ENCODE measurements around the gene DCTN3. TPM values are rescaled to one million over a fixed set of nuclear protein-coding genes. Genes with fewer than 3 reads are reported as not detected.
"Not testable (repeated sequence)": the region's sequence is repeated elsewhere in the genome, so short reads cannot be mapped to it uniquely, and the experiment has no call there.

The DCTN3 gene
- total RNA-seq, 2 experiments from 2014 or later, result 85.3 to 87.3 TPM

- Mint-ChIP-seq H3K9me3 (no peaks in the 10 kb centered on the region), H3K27me3 (no peaks in the 10 kb centered on the region), H3K27ac (peak within 1 kb of the TSS; percentile 84), H3K4me1 (ENCODE audit: low read depth) (peaks cover 28% of the 10 kb centered on the region), H3K4me3 (peak within 1 kb of the TSS; percentile 86), H3K36me3 (peaks cover 27% of the 10 kb centered on the region)
- CTCF ChIA-PET, result interaction anchor here (1.0 to 4.2 kb wide), 14 partner anchors 10 to 56 kb away, joined by 3 to 104 read pairs (median 7); partner anchors contain the start of genes CCL27, DCTN3, RPP25L and SIGMAR1
- intact Hi-C loops (cut with micrococcal nuclease), result loop anchor here (1.0 kb wide), 3 partner anchors 8 to 34 kb away; partner anchors contain the start of gene RPP25L
- POLR2A ChIA-PET, result interaction anchor here (0.8 to 2.0 kb wide), 5 partner anchors 9 to 188 kb away, joined by 3 to 42 read pairs (median 4); partner anchors contain the start of genes DNAI1, FAM219A and SIGMAR1
- peak; percentile 99 for DNase-seq
Measured at GRCh38 chr9:34646211-34647083, 26.2 kb upstream of the DCTN3 start, which contains the start of gene GALT. Gene GALT, plus strand, starts transcription at chr9:34646675. Its CDS starts 30 bp downstream, at chr9:34646705.

DNA sequence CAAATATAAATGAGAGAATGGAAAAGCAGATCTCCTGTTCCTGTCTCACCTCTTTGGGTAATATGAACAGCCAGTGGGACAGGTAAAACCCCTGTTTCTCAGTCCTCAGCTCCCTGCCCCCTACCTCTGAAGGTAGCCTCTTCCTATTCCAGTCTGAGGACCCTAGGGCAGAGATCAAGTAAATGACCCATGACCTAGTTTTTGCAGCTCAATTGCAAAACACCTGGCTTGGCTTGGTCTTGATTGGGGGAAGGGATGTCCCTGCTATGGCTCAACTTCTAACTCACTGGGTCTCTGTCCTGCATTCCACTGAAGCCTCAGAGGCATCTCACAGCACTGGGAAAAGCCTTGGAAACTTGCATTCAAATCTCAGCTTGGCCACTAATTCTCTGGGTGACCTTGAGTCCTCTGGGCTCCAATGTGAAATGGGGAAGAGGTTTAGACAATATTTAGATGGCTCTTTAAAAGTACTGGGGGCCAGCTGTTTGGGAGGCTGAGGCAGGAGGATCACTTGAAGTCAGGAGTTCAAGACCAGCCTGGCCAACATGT, 24.5 kb upstream of the DCTN3 start:
- no peaks in the 10 kb centered on the region for H3K27me3 Mint-ChIP-seq
- H3K4me3 Mint-ChIP-seq, result no peak overlapping the region
- peaks cover 27% of the 10 kb centered on the region for H3K4me1 Mint-ChIP-seq (ENCODE audit: low read depth)
- H3K27ac Mint-ChIP-seq, result no peak overlapping the region
- intact Hi-C loops (cut with micrococcal nuclease), result no loop called here
- H3K9me3 Mint-ChIP-seq, result no peaks in the 10 kb centered on the region
- peaks cover 24% of the 10 kb centered on the region for H3K36me3 Mint-ChIP-seq
- ChIA-PET CTCF (interaction anchor here (0.7 to 3.0 kb wide), 4 partner anchors 11 to 266 kb away, joined by 3 to 26 read pairs (median 5); no protein-coding TSS in a partner anchor), POLR2A (no interaction called here)
- no peak for DNase-seq

- ChIA-PET POLR2A (no interaction called here), CTCF (interaction anchor here (0.6 to 3.0 kb wide), 5 partner anchors 9 to 60 kb away, joined by 3 to 26 read pairs (median 4); no protein-coding TSS in a partner anchor)
- Mint-ChIP-seq H3K9me3 (no peaks in the 10 kb centered on the region), H3K4me1 (ENCODE audit: low read depth) (peaks cover 24% of the 10 kb centered on the region), H3K27ac (no peak overlapping the region), H3K4me3 (no peak overlapping the region), H3K27me3 (no peaks in the 10 kb centered on the region), H3K36me3 (peaks cover 4% of the 10 kb centered on the region)
- intact Hi-C loops (cut with micrococcal nuclease), result no loop called here
- no peak for DNase-seq
Measured at GRCh38 chr9:34642679-34643078, 22.4 kb upstream of the DCTN3 start.

GRCh38 chr9:34639322-34639721, 19.0 kb upstream of the DCTN3 start:
- intact Hi-C loops (cut with micrococcal nuclease), result loop anchor here (2.0 to 10.0 kb wide), 2 partner anchors 181 to 315 kb away; partner anchors contain the start of genes DNAI1, FAM219A, KIF24 and NUDT2
- not testable (repeated sequence) for H3K4me3 Mint-ChIP-seq
- CTCF ChIA-PET, result interaction anchor here (1.3 to 8.0 kb wide), 3 partner anchors 19 to 63 kb away, joined by 3 to 135 read pairs (median 15); partner anchors contain the start of gene RPP25L

GRCh38 chr9:34638138-34638445, 17.8 kb upstream of the DCTN3 start:
- Mint-ChIP-seq H3K27me3 (no peaks in the 10 kb centered on the region), H3K9me3 (no peaks in the 10 kb centered on the region), H3K27ac (peak overlapping the region; percentile 80), H3K4me1 (ENCODE audit: low read depth) (peaks cover 41% of the 10 kb centered on the region), H3K4me3 (peak overlapping the region; percentile 94), H3K36me3 (peaks cover 20% of the 10 kb centered on the region)
- DNase-seq, result no peak
- CTCF ChIA-PET, result interaction anchor here (0.7 to 8.0 kb wide), 15 partner anchors 10 to 259 kb away, joined by 3 to 135 read pairs (median 5); partner anchors contain the start of genes GALT and RPP25L
- POLR2A ChIA-PET, result interaction anchor here (0.8 to 3.7 kb wide), 10 partner anchors 9 to 441 kb away, joined by 3 to 42 read pairs (median 4); partner anchors contain the start of genes DCTN3, FANCG, GALT and RPP25L
- intact Hi-C loops (cut with micrococcal nuclease), result loop anchor here (1.0 to 10.0 kb wide), 3 partner anchors 8 to 313 kb away; partner anchors contain the start of genes DNAI1, FAM219A, GALT and KIF24

More at GRCh38 chr9:34639322-34639721, 19.0 kb upstream of the DCTN3 start:
- Mint-ChIP-seq H3K4me1 (ENCODE audit: low read depth) (peaks cover 34% of the 10 kb centered on the region), H3K36me3 (peaks cover 20% of the 10 kb centered on the region)
- not testable (repeated sequence) for H3K27ac Mint-ChIP-seq, DNase-seq, H3K9me3 Mint-ChIP-seq, H3K27me3 Mint-ChIP-seq
- POLR2A ChIA-PET, result interaction anchor here (1.5 kb wide), 1 partner anchor 9 kb away, joined by 4 read pairs; no protein-coding TSS in a partner anchor

DNA sequence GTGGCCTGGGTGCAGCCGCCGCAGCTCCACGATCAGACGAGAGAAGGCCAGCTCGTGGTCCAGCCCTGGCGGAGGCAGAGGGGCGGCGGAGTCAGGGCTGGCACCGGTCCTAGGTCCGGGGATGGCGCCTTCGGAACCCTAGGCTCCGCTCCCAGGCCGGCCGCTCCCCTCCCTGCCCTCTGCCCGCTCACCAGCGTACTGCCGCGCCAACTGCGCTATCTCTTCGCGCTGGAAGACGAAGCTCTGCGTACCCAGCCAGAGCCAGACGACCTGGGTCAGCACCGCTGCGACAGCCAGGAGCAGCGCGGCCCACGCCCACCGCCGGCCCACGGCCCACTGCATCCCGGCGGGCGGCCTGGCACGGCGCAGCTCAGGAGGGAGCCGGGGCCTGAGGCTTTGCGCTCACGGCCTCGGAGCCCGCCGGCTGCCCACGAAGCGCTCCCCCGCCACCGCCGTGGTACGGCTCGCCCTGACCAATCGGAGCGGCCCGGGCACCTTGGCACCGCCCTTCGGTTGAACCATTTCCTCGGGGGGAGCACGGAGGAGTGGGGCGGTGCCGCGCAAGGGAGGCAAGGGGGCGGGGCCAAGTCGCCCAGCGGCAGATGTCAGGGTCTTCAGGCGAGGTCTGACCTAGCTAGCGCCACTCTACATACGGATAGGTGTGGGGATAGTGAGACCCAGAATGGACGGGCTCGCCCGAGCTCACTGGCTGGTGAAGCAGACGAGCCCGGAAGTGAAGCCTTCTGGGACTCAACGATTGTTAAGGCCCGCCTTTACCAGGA, 17.3 kb upstream of the DCTN3 start, which contains the start of gene SIGMAR1:
Gene SIGMAR1 (minus strand): TSS at position 432 of the 782 bp plus-strand sequence. CDS start 90 bp downstream, at position 342.
- H3K4me1 Mint-ChIP-seq (ENCODE audit: low read depth), result peaks cover 41% of the 10 kb centered on the region
- H3K9me3 Mint-ChIP-seq, result no peaks in the 10 kb centered on the region
- intact Hi-C loops (cut with micrococcal nuclease), result loop anchor here (1.0 to 10.0 kb wide), 4 partner anchors 9 to 313 kb away; partner anchors contain the start of genes DCTN3, DNAI1, FAM219A and GALT
- ChIA-PET POLR2A (interaction anchor here (0.8 to 3.7 kb wide), 12 partner anchors 9 to 442 kb away, joined by 3 to 42 read pairs (median 4); partner anchors contain the start of genes CCL27, DCTN3, FANCG and GALT), CTCF (interaction anchor here (0.7 to 8.0 kb wide), 16 partner anchors 10 to 260 kb away, joined by 3 to 135 read pairs (median 6); partner anchors contain the start of genes DCTN3, GALT and RPP25L)
- H3K36me3 Mint-ChIP-seq, result peaks cover 20% of the 10 kb centered on the region
- peak within 1 kb of the TSS; percentile 94 for H3K4me3 Mint-ChIP-seq
- H3K27me3 Mint-ChIP-seq, result no peaks in the 10 kb centered on the region
- H3K27ac Mint-ChIP-seq, result peak within 1 kb of the TSS; percentile 80
- DNase-seq, result peak; percentile 94

DNA sequence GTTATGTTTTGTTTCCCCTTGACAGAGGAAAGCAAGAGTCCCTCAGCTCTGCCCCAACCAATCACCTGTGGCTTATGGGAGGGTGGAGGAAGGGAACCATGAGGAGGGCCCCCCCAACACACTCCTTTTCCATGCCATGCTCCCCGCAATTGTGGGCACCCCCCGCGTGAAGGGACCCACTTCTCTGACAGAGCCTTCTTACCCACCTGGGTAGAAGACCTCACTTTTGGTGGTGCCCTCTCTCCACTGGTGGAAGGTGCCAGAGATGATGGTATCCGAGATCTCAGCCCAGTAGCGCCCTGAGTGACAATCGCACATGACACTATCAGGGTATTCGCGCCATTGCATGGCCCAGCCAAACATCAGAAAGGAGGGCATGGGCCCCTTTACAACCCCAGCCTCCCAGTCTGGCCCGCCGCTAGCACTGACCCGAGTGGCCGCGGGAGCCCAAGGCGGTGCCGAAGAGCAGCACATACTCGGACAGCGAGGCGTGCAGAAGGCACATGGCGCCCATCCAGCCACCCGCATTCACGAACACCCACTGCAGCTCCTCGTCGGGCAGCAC, 16.6 kb upstream of the DCTN3 start:
- Mint-ChIP-seq H3K4me1 (ENCODE audit: low read depth) (peaks cover 41% of the 10 kb centered on the region), H3K36me3 (peaks cover 20% of the 10 kb centered on the region), H3K9me3 (no peaks in the 10 kb centered on the region), H3K27ac (peak overlapping the region; percentile 80), H3K27me3 (no peaks in the 10 kb centered on the region), H3K4me3 (peak overlapping the region; percentile 94)
- CTCF ChIA-PET, result interaction anchor here (1.0 to 8.0 kb wide), 13 partner anchors 11 to 259 kb away, joined by 3 to 135 read pairs (median 7); partner anchors contain the start of genes DCTN3, GALT and RPP25L
- POLR2A ChIA-PET, result interaction anchor here (1.1 to 3.7 kb wide), 8 partner anchors 10 to 443 kb away, joined by 4 to 42 read pairs (median 6); partner anchors contain the start of genes CCL27, DCTN3, FANCG and GALT
- intact Hi-C loops (cut with micrococcal nuclease), result loop anchor here (1.0 to 10.0 kb wide), 2 partner anchors 17 to 312 kb away; partner anchors contain the start of genes DCTN3, KIF24 and NUDT2
- DNase-seq, result no peak

GRCh38 chr9:34635556-34635955, 15.3 kb upstream of the DCTN3 start:
- DNase-seq, result no peak
- Mint-ChIP-seq H3K27ac (no peak overlapping the region), H3K4me3 (peak overlapping the region; percentile 65), H3K36me3 (peaks cover 20% of the 10 kb centered on the region), H3K4me1 (ENCODE audit: low read depth) (peaks cover 41% of the 10 kb centered on the region), H3K27me3 (peaks cover under 1% of the 10 kb centered on the region), H3K9me3 (no peaks in the 10 kb centered on the region)
- ChIA-PET CTCF (interaction anchor here (0.9 to 8.0 kb wide), 11 partner anchors 12 to 256 kb away, joined by 3 to 135 read pairs (median 7); partner anchors contain the start of genes CCL27, DCTN3, GALT and RPP25L), POLR2A (interaction anchor here (1.1 to 3.7 kb wide), 3 partner anchors 10 to 18 kb away, joined by 3 to 22 read pairs (median 3); partner anchors contain the start of gene DCTN3)
- intact Hi-C loops (cut with micrococcal nuclease), result loop anchor here (10.0 kb wide), 1 partner anchor 311 kb away; the partner anchor contains the start of genes KIF24 and NUDT2

DNA sequence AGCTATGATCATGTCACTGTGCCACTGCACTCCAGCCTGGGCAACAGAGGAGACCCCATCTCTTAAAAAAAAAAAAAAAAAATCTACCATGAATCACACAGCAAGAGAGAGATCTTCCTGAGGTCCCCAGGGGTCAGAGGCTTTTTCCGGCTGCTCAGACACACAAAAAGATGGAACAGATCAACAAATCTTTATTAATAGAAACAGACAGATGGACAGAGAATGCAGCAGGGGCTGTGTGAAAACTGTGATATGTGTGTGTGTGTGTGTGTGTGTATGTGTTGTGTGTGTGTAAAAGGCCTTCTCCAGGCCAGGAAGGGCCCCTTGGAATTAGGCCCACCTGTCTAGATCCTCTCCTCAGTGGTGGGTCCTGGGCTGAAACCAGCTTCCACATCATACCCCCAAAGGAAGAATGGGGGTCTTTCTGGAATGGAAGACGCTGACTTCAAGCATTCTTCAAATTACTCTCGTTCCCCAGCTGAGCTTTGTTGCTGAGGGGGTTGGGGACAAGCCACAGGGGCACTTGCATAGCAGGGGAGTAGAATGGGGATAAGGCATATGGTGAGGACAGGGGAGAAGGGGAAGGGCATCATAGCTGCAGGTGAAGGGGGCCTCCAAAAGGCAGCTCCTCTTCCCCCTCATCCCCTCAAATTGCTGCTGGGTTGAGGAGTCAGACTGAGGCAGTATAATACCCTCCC, 14.4 kb upstream of the DCTN3 start:
- no peak for DNase-seq
- Mint-ChIP-seq H3K9me3 (no peaks in the 10 kb centered on the region), H3K4me1 (ENCODE audit: low read depth) (peaks cover 41% of the 10 kb centered on the region), H3K4me3 (no peak overlapping the region), H3K36me3 (peaks cover 20% of the 10 kb centered on the region), H3K27ac (no peak overlapping the region), H3K27me3 (peaks cover 8% of the 10 kb centered on the region)
- CTCF ChIA-PET, result interaction anchor here (0.6 to 8.0 kb wide), 29 partner anchors 9 to 1111 kb away, joined by 3 to 135 read pairs (median 5); partner anchors contain the start of genes CCL27, DCTN3, GALT and RPP25L
- POLR2A ChIA-PET, result interaction anchor here (0.9 to 1.3 kb wide), 4 partner anchors 12 to 22 kb away, joined by 3 to 5 read pairs (median 4); partner anchors contain the start of genes GALT and RPP25L
- intact Hi-C loops (cut with micrococcal nuclease), result loop anchor here (1.0 to 10.0 kb wide), 2 partner anchors 21 to 310 kb away; partner anchors contain the start of genes KIF24 and NUDT2

Measured in activated CD4-positive, alpha-beta memory T cell treated with anti-CD3 and anti-CD28 coated beads for 36 hours (primary cell).